ENCODE results near the gene RNF213. TPM values are rescaled to one million over a fixed set of nuclear protein-coding genes. Genes with fewer than 3 reads are reported as not detected.

The RNF213 gene
- polyA plus RNA-seq, 1 donor (not counting 4 experiments of a cell fraction or from before 2014, with no cell fraction given): 24.4 TPM

DNA sequence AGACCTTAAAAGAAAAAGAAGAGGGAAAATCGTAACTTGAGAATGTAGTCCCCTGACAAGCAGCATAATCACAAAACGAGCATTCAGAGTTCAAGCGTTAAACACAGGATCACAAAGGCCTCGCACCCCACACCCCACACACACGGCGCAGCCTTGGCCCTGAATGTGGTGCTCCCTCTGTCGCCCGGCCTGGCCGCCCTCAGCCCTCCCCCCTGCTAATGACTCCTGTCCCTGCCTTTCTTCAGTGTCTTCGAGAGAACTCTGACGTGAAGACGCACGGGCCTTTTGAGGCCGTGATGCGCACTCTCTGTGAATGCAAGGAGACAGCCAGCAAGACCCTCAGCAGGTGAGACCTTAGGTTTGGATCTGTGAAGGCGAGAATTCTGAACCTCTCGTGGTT is 106.9 kb downstream of the RNF213 start:
- FAIRE-seq: no peak

DNA sequence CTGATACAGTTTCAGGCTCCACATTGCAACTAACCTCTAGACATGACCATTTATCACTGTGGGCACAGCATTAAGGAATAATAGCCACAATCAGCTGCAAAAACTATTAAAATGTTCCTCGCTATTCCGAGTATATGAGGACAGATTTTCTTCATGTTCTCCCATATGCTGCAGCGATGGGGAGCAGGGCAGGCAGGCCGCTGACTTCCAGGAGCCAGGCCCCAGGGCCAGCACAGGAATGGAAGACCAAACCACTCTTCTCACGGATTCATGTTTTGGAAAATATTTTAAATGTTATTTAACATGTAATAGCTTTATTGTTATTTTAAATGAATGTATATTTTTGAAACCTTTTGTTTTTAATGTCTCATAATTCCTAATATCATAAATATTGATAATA is 110.5 kb downstream of the RNF213 start:
- H3K27me3 ChIP-seq (ENCODE audit: control insufficient read depth, extremely low read depth, insufficient read depth, low read length): no peaks in the 10 kb centered on the region
- no peak overlapping the region for H2AFZ ChIP-seq (ENCODE audit: control insufficient read depth, low read length)
- H3K4me3 ChIP-seq (ENCODE audit: control insufficient read depth in 2 of 3, extremely low read depth in 1 of 3, insufficient read depth in 2 of 3, low read depth in 1 of 3, low read length in 3 of 3): no peak overlapping the region
- FAIRE-seq (no peak), DNase-seq (ENCODE audit: low read depth, low spot score) (no peak)
- no peaks in the 10 kb centered on the region for H3K4me1 ChIP-seq (ENCODE audit: control insufficient read depth, extremely low read depth, insufficient read depth, low read length)
- H3K79me2 ChIP-seq (ENCODE audit: control insufficient read depth, insufficient read depth, low read length): no peaks in the 10 kb centered on the region
- peaks cover 35 to 36% of the 10 kb centered on the region in 2 experiments for H3K36me3 ChIP-seq (ENCODE audit: control insufficient read depth in 2 of 2, extremely low read depth in 1 of 2, insufficient read depth in 2 of 2, low read length in 2 of 2)
- H3K27ac ChIP-seq (ENCODE audit: control insufficient read depth, insufficient read depth, low read length): no peak overlapping the region
- H4K20me1 ChIP-seq (ENCODE audit: control insufficient read depth, extremely low read depth, insufficient read depth, low read length): no peaks in the 10 kb centered on the region
- dilution Hi-C loops (cut with MboI; ENCODE audit: extremely low pct_ligation_motif_present, low sequenced_read_pairs): no loop called here
- no peak overlapping the region for H3K4me2 ChIP-seq (ENCODE audit: control insufficient read depth, extremely low read depth, insufficient read depth, low read depth, low read length)
- no peaks in the 10 kb centered on the region for H3K9me1 ChIP-seq (ENCODE audit: control insufficient read depth, extremely low read depth, insufficient read depth, low read length)
- TF ChIP-seq, protein P1, sequence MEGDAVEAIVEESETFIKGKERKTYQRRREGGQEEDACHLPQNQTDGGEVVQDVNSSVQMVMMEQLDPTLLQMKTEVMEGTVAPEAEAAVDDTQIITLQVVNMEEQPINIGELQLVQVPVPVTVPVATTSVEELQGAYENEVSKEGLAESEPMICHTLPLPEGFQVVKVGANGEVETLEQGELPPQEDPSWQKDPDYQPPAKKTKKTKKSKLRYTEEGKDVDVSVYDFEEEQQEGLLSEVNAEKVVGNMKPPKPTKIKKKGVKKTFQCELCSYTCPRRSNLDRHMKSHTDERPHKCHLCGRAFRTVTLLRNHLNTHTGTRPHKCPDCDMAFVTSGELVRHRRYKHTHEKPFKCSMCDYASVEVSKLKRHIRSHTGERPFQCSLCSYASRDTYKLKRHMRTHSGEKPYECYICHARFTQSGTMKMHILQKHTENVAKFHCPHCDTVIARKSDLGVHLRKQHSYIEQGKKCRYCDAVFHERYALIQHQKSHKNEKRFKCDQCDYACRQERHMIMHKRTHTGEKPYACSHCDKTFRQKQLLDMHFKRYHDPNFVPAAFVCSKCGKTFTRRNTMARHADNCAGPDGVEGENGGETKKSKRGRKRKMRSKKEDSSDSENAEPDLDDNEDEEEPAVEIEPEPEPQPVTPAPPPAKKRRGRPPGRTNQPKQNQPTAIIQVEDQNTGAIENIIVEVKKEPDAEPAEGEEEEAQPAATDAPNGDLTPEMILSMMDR (optimal IDR thresholded peaks at IDR 0.05 in 1 of 3, IDR thresholded peaks at IDR 0.05 in 1 of 3, conservative IDR thresholded peaks at IDR 0.05 in 1 of 3; ENCODE audit: extremely low read depth in 1 of 3, insufficient read depth in 2 of 3, low read length in 3 of 3): no peak
- TF ChIP-seq EZH2 (IDR thresholded peaks at IDR 0.05; ENCODE audit: low read length): no peak
- H3K9me3 ChIP-seq (ENCODE audit: control insufficient read depth, low read depth, low read length): no peaks in the 10 kb centered on the region
- H3K9ac ChIP-seq (ENCODE audit: control insufficient read depth, extremely low read depth, insufficient read depth, low read length): no peak overlapping the region

More for the DNA sequence above, 106.9 kb downstream of the RNF213 start:
- no peak for DNase-seq (ENCODE audit: low read depth, low spot score)
- TF ChIP-seq EZH2 (IDR thresholded peaks at IDR 0.05; ENCODE audit: low read length): no peak
- TF ChIP-seq, protein P1 (optimal IDR thresholded peaks at IDR 0.05 in 1 of 3, IDR thresholded peaks at IDR 0.05 in 1 of 3, conservative IDR thresholded peaks at IDR 0.05 in 1 of 3; ENCODE audit: extremely low read depth in 1 of 3, insufficient read depth in 2 of 3, low read length in 3 of 3): no peak
- no peaks in the 10 kb centered on the region for H3K27me3 ChIP-seq (ENCODE audit: control insufficient read depth, extremely low read depth, insufficient read depth, low read length)
- H4K20me1 ChIP-seq (ENCODE audit: control insufficient read depth, extremely low read depth, insufficient read depth, low read length): no peaks in the 10 kb centered on the region
- H3K4me3 ChIP-seq (ENCODE audit: control insufficient read depth in 2 of 3, extremely low read depth in 1 of 3, insufficient read depth in 2 of 3, low read depth in 1 of 3, low read length in 3 of 3): no peak overlapping the region
- no peaks in the 10 kb centered on the region for H3K4me1 ChIP-seq (ENCODE audit: control insufficient read depth, extremely low read depth, insufficient read depth, low read length)
- no peak overlapping the region for H3K27ac ChIP-seq (ENCODE audit: control insufficient read depth, insufficient read depth, low read length)
- dilution Hi-C loops (cut with MboI; ENCODE audit: extremely low pct_ligation_motif_present, low sequenced_read_pairs): no loop called here
- H3K36me3 ChIP-seq (ENCODE audit: control insufficient read depth in 2 of 2, extremely low read depth in 1 of 2, insufficient read depth in 2 of 2, low read length in 2 of 2): peaks cover 36 to 39% of the 10 kb centered on the region in 2 experiments
- H3K4me2 ChIP-seq (ENCODE audit: control insufficient read depth, extremely low read depth, insufficient read depth, low read depth, low read length): no peak overlapping the region
- H2AFZ ChIP-seq (ENCODE audit: control insufficient read depth, low read length): no peak overlapping the region
- H3K9me1 ChIP-seq (ENCODE audit: control insufficient read depth, extremely low read depth, insufficient read depth, low read length): no peaks in the 10 kb centered on the region
- H3K9ac ChIP-seq (ENCODE audit: control insufficient read depth, extremely low read depth, insufficient read depth, low read length): no peak overlapping the region
- H3K79me2 ChIP-seq (ENCODE audit: control insufficient read depth, insufficient read depth, low read length): no peaks in the 10 kb centered on the region
- H3K9me3 ChIP-seq (ENCODE audit: control insufficient read depth, low read depth, low read length): no peaks in the 10 kb centered on the region

All from keratinocyte (primary cell).